ENCODE data around the gene MPRIP.

Gene MPRIP

DNA sequence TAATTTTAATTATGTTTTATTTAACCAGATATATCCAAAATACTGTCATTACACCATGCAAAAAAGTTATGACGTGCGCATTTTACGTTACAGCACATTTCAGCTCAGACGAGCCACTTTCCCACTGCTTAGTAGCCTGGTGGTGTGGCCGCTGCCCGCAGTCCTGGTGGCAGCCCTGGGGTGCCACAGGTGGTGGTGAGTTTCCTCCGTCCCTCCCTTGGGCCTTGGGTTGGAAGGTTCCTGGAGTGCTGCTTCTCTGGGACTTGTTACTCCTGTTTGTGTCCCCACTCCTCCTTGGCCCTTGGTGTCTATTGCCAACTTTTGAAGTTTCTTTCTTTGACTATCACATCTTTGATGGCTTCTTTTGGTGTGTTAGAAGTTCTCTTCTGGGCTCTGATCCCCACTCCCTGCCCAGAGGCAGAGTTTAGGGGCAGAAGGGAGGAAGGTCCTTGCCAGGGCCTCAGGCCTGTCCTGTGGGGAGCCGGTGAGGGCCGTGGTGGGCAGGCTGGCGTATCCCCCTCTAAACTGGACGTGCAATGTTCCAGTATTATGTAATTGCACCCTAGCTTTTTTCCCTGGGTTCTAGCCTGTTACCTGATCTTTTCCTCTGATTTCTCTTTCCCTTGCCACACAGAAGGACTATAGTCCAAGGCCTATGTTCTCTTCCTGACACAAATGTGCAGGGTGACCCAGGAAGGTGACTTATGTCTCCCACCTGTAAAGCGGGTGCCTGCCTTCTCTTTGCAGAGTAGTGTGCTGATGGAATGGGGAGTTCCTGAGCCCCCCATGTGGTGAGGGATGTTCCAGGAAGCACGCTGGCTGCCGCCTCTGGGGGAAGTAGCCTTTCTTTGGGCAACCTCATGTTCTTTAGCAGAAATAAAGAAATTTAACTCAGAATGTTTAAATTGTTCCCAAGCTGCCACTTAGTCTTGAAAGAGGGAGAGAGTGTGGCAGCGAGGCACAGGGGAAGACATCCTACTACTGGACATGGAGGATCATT is 8.4 kb downstream of the MPRIP start:
- DNase-seq (ENCODE audit: low spot score) (no peak), FAIRE-seq (no peak)

DNA sequence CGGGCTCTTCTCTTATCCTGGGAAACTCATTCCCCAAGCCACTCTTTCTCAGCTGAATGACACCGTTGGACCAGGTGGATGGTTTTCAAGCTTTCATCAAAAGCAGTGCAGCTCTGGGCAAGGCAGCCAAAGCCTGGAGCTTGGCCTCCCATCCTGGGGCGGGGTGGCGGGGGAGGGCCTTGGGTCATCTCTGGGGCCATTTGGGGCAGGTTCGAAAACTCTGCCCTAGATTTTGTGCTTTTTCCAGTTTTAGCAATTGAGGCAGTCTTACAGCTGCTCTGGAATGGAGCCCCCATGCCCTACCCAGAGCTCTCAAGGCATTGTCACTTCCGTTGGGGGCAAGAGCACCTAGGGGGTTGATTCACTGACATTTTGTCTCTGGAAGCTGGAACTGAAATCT is 9.1 kb downstream of the MPRIP start:
- FAIRE-seq (no peak), DNase-seq (ENCODE audit: low spot score) (no peak)

DNA sequence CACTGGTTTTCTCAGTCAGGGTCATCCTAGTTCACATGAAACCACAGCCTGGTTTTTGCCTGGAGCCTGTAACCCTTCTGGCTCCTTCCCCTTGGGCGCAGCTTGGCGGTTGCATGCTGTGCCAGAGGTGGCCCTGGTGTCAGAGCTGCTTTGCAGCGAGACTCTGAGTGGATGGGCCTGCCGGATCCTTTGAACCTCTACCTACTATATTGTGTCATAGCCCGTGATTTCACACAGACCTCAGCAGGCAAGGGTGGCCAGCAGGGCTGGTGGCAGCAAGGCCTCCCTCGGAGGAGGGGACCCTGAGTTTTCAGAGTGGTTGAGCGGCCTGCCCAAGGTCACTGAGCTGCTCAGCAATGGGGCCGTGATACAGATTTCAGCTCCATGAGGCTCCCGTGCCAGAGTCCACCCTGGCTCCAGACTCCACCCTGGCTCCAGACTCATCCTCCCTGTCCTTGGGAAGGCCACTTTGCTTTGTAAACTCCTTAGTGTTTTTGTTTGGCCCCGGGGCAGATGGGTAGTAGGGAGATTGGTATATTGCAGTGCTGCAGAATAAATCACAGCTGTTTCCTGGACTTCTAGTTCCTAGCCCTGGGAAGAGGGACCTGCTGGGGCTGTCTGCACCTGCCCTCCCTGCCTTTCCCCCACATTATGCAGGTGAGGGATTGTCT is 9.7 kb downstream of the MPRIP start:
- FAIRE-seq = no peak
- no peak for DNase-seq (ENCODE audit: low spot score)

DNA sequence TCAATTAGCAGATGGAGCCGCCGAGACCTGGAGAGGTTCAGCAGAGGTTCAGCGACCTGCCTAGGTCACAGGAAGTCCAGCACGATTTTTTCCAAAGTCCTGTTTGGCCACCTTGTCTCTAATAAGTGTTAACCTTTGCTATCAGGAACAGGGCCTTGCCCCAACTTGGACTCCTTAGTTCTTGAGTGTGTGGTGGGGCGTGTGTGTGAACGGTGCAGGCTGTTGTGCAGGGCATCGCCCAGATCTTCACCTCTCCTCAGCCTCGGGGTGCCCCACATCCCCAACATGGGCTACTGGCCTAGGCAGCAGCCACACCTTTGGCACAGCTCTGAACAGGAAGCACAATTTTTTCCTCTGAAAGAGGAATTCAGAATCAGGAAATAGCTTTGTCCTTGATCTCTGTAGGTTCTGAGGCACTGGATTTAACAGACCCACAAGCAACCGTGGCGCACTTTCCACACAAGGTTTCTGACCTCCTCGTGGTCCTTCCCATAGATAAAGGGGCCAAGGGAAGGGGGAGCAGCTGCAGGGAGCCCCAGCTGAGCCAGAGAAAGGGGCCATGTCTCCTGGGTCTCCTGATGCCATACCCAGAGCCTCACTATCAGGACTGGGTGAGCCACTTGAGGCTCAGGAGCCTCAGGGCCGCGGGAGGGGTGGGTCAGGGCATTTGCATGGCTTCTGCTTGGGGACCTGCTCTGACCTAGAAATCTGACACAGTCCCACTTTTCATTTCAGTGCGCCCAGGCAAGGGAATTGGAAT is 10.4 kb downstream of the MPRIP start:
- FAIRE-seq = no peak
- no peak for DNase-seq (ENCODE audit: low spot score)

DNA sequence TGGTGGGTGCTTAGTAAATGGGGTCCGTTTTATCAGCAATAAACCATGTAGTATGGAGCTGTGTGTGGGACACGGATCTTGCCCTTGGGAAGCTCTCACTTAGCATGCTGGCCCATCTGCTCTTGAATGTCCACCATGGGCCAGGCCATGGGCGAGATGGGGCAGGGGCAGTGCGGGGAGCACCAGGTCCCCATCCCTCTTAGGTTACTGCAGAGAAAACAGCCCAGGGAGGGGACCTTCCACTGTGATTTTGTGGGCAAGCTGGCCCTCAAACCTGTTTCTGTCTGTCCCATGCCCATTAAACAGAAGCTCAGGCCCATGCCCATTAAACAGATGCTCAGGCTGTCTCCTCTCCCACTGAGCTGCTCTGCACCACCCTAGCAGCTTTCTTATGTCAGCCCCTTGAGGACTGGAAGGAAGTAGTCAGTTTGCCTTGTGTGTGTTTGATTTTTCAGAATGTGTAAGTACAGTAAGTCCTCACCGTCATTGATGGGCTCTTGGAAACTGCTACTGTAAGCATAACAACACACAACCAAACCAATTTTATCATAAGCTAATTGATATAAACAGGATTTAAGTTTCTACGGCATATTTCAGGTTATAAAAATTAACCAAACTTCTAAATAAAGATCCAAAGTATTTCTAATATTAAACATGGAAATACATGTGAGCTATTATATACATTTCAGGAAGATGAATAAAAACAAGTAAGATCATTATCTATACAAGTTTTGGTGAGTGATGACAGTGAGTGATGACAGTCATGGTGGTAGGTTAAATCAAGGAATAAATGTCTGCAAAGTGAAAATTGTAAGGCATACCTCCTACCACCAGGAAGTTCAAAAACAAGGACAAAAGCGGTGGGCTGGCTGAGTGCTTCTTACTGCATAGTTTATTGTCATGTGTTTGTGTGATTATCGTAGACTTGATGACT is 11.5 kb downstream of the MPRIP start:
- FAIRE-seq (no peak), DNase-seq (ENCODE audit: low spot score) (no peak)

DNA sequence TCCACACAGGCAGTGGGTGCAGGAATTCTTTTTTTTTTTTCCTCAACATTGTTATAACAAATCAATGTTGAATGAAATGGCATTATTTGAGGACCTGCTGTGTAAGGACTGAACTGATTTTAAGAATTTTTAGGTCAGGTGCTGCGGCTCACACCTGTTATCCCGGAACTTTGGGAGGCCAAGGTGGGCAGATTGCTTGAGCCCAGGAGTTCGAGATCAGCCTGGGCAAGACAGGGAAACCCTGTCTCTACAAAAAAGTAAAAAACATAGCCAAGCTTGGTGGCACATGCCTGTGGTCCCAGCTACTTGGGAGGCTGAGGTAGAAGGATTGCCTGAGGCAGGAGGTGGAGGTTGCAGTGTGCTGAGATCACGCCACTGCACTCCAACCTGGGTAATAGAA is 12.4 kb downstream of the MPRIP start:
- FAIRE-seq = no peak
- DNase-seq (ENCODE audit: low spot score) = no peak

DNA sequence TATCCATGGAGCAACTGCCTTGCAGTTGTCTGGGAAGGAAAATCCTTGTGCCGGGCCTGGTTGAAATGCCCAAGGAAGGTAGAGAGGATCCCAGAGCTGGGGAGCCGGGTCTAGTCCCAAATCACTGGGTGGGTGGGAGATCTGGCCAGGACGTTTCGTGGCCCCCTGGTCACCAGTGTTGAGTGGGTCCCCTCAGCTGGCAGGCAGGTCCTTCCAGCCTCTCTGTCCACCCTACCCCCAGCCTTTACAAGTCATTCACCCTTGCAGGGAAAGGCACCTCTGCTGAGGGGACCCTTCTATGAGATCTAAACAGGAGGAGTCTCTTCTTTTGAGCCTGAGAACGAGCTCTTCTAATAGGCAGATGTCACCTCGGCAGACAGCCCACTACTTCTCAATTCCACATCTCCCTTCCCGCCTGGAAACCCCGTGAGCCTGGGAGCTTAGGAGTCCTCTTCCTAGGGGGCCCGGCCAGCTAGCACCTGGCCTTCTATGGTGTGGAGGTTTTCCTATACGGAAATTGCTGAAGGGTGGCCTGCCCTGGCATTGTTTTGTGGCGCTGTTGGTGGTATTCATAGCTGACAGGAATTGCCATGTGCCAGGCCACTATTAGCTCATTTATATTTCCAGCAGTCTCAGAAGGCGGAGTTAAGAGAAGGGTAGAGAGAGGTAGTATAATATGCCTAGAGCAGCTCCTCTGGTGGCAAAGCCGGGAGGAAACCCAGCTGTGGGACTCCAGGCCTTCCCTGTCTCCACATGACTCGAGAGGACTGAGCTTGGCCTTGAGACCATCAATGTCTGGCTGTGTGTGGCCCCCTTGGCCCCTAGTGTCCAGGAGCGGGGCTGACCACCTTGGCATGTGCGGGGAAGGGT is 13.3 kb downstream of the MPRIP start:
- no peak for FAIRE-seq
- DNase-seq (ENCODE audit: low spot score) = no peak

DNA sequence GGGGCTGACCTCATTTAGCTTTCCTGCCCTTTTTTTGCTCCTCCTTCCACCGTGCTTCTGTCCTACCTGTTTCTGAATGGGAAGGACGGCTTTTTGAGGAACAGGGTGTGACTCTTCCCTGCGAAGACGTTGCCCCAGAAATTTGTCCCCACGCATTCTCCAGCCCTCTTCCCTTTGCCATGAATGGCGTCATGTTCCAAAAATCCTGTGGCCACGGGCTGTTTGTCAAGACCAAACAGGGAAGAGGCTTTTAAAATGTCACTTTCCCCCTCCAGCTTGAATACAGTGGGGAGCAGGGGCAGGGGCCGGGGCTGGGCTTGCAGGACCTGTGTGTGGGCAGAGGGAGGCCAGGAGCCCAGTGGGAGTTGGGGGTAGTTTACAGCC is 13.9 kb downstream of the MPRIP start:
- DNase-seq (ENCODE audit: low spot score) (no peak), FAIRE-seq (no peak)

DNA sequence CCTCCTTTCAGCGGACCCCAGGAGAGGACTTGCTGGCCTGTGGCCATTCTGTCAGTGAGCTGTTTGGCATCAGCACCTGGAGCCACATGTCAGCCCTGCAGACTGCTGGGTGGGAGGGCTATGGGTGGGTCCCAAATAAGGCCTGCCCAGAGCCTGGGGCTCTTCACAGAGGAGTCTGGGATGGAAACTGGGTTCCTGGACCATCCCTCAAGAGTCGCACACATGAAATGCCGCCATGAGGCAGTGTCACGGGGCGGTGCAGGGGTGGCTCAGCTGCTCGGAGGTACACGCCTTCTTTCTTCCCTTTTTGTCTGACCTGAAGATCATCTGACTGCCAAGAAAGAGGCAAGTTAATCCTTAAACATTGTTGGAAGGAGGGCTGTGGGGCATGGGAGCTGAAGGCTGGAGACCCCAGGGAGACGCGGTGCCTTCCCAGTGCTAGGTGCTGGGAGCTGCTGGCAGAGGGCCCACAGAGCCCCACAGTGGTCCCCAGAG is 14.8 kb downstream of the MPRIP start:
- DNase-seq (ENCODE audit: low spot score) = no peak
- FAIRE-seq = no peak

DNA sequence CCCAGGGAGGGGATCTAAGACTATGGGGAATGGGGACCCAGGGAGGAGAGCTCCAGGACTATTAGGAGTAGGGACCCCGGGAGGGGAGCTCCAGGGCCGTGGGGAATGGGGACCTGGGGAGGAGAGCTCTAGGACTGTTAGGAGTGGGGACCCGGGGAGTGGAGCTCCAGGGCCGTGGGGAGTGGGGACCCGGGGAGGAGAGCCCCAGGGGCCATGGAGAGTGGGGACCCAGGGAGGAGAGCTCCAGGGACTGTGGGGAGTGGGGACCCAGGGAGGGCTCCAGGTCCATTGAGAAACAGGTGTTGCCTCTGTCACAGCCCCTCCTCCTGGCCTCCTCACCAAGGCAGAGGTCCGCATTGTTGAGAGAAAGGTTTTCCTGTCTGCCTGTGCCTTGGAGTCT is 16.0 kb downstream of the MPRIP start:
- DNase-seq (ENCODE audit: low spot score) (no peak), FAIRE-seq (no peak)

DNA sequence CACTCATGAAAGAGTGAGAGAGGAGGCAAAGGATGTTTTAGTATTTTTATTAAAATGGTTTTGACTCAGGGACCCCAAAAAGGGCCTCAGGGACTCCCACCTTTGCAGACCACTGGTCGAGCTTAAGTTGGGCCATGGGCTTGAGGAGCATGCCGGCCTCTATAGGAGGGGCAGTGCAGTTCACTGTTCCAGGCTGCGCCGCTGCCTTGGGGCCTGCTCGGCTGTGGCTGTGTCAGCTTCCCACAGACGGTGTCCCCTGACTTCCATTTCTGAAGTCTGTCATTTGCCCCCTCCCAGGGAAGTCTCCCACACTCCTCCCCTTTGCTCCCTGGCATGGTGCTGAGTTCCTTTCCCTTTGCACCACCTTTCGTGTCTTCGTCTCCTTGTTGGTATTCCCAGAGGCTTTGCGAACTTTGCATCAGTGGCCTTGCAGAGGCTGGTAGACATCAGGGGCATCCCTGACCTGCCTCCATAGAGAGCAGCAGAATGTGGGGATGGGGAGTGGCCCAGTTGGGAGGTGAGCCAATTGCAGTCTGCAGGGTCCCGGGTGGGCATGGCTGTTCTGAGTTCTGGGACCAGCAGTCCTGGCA is 17.1 kb downstream of the MPRIP start:
- DNase-seq (ENCODE audit: low spot score) = no peak
- no peak for FAIRE-seq

DNA sequence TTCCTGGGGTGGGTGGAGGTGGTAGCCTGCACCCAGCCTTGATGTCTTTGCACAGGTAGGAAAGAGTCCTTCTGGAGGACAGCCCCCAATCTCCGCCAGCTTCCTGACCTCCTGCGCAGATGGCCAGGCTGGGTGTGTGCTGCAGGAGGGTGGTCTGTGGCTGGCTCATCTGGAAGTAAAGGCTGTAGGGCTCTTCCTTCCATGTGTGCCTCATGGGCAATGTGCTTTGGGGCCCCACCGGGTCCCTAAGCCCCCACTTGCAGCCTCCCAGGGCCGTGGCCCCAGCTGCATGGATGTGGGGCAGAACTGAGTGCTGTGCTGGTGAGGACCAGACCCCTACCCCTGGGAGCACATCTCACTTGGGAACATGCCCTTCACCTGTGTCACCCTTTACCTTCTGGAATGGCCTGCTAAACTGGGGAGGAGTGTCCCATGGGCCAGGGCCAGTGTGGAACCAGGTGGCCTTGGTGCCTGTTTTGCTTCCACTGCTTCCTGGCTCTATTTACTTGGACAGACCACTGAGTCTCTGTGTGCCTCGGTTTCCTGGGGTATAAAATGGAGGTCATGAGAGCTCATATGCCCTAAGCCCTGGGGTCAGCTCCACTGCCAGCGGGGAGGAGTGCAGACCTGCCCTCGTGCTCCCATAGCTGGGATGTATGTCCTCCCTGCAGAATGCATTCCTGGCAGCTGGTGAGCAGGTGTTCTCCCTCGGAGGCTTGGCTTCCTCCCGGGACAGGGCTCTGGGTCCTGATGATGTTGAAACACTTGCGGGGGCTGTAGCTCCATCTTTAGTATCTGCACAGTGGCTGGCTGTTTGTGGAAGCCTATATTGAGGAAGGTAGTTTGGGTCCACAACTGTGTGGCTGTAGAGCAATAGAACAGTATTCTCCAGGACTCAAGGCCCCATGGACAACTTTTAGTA is 18.0 kb downstream of the MPRIP start:
- FAIRE-seq = no peak
- no peak for DNase-seq (ENCODE audit: low spot score)

DNA sequence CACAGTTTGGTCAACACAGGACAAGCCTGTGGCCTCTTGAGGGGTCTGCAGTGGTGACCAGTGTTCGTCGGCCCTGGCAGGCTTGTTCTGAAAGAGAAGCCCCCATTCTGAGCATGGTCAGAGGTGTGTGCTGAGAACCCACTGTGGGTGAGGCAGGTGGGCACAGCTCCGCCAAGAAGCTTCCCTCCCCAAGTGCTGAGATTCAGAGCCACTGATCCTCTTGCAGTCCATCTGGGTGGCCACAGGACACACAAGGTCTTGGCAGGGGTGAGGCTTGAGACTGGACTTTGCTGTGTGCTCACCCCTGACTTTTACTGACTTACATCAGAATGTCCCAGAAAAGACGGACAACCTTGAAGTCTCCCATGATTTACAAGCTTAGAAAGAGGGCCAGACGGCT is 18.7 kb downstream of the MPRIP start:
- no peak for FAIRE-seq
- DNase-seq (ENCODE audit: low spot score) = no peak

DNA sequence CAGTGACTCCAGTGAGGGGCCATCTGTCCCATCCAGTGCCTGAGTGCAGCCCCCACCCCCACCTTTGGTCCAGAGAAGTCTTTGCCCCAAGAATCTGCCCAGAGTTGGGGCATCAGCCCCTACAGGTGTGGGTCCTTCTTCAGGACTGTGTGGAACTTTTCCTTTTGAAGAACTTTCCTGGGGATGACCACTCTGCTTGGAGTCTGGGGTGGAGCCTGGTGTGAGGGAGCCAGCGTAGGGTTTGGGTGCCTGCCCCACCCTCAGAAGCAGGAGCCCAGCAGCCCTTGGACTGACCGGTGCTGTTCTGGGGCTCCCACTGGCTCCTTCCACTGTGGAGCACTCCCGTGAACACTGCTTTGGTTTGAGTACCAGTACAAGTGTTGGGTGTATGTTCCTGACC is 19.3 kb downstream of the MPRIP start:
- FAIRE-seq = no peak
- DNase-seq (ENCODE audit: low spot score) = no peak

DNA sequence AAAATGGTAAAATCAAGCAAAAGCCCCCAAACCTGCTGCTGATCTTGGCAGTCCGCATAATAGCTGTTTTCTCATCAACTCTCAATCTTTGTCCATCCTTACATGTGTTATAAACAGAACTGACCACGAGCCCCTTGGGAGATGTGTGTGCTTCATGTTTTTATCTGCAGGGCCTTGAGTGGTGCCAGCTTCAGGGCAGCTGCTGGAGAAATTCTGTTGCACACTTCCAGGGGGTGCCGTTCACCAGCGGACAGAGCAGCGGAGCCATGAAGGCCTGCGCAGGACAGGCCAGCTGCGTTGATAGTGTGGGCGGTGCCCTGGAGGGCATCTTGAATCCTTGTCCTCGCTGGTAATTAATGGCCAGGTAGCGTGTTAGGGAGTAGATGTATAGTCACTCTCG is 20.1 kb downstream of the MPRIP start:
- FAIRE-seq = no peak
- no peak for DNase-seq (ENCODE audit: low spot score)

DNA sequence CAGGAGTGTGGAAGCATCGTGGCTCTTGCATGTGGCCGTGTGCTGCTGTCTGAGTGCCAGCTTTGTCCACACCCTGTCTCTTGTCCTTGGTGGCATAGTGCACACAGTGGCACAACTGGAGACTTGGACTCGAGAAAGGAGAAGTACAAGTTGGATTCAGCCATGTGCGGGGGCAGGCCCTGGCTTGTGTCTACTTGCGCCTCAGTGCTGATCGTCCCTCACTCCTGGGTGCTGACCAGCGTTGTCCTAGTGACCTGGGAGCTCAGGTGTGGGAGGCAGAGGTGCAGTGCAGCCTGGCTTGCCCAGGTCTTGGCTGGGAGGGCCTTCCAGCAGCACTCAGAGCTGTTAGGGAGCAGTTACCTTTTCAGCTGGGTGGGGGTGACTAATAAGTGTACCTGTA is 20.6 kb downstream of the MPRIP start:
- FAIRE-seq (no peak), DNase-seq (ENCODE audit: low spot score) (no peak)

DNA sequence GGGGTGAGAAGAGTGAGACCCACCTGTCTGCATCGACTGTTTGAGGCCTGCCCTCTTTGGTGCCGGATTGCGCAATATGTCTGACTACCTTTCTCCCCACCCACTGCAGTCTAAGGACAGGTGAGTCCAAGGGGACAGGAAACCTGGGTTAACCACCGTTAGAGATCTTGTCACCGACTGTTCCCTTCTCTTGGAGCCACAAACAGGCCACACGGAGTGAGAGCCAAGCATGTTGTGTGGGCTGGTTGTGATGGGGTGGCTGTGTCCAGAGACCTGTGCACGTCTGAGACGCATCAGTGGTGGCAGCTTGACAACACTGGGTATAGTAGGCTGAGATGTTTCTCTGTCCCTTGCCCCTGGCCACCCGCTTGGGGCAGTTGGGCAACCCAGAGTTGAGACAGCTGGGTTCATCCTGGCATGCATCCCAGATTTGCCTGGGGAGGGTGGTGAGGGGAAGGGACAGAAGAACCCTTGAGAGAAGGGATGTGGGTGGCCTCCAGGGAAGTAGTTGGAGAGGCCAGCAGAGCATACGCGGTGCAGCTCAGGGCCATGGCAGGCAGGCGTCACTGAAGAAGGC is 21.4 kb downstream of the MPRIP start:
- DNase-seq (ENCODE audit: low spot score) (peak; percentile 24), FAIRE-seq (no peak)

DNA sequence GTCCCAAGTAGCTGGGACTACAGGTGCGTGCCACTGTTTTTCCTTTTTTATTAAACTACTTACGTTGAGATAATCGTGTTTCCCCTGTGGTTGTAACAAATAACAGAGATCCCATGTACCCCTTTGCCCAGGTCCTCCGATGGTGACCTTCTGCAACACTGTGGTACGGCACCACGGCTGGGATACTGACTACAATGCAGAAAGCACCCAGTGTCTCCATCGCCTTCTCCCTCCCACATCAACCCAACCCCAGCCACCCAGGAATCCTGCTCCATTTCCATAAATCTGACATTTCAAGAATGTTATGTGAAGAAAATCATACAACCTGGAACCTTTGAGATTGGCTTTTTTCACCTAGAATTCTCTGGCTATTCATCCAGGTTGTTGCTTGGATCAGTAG is 22.1 kb downstream of the MPRIP start:
- DNase-seq (ENCODE audit: low spot score) = no peak

More for the DNA sequence above, 22.1 kb downstream of the MPRIP start:
- no peak for FAIRE-seq
